ENCODE data around the gene BRAF.

GRCh38 chr7:140917258-140917657, 7.5 kb downstream of the BRAF start:
- TF ChIP-seq YY1 (IDR thresholded peaks at IDR 0.05; ENCODE audit: insufficient read depth, insufficient read length) (no peak), ZNF274 (IDR thresholded peaks at IDR 0.05; ENCODE audit: low read depth, low read length) (no peak)
